Dedifferentiated amniotic fluid mesenchymal stem cell (primary cell): Measurements from ENCODE around the gene MCAT.
"Not testable (repeated sequence)": the region's sequence is repeated elsewhere in the genome, so short reads cannot be mapped to it uniquely, and the experiment has no call there.

Experiments
- DNase-seq: peaks from one replicate; pipeline ENCODE4 v3.0.0-alpha.2; 2016; ENCODE audit errors: extremely low spot score

MCAT gene

DNA sequence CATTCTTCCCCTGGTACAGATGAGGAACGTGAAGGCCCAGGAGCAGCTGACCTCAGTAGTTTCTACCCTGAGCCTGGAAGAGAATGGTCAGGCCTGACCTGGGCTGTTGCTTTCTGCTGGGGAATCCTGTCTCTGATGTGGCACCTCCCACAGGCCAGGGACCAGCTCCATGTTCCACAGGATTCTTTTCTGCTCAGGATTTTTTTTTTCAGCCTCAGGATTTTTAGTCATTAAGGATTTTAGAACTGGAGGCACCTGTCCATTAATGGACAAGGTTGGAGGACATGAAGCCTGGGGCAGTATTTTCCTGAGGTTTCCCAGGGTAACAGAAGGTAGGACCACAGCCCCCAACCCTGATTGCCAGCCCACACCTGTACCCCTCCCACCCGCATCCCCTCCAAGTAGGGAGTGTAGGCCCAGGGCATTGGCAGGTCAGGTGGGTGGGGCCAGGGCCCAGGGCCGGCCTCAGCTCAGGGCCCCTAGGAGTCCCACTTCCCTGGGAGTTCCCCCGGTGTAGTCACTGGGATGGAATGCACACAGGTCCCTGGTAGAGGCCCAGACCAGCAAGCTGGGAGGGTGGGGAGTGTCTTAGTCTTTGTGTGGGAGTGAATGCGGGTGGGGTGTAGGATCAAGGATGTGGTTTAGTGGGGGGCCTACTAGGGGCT, 16.6 kb downstream of the MCAT start:
- DNase-seq: peak; percentile 33

DNA sequence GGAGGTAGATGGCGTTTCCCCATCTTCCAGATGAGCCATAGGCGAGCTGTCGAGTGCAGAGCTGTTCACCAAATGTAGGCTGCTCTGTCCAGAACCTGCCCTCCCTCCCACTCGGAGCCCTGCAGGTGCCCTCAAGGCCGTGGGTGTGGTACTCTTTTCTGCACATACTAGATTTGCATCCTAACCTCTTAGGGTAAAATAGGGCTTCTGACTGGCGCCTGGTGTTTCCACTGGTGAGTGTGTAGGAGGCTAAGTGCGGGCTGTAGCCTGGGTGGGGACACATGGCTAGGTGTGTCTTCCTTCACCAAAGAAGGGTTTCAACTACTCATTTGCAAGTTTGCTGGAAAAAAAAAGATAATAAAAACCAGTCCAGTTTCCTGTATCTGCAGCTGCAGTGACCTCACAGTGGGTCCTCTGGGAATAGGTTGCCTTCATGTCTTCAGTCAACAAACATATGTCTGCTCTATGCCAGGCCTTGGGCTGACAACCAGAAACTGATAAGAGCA, 24.2 kb downstream of the MCAT start:
- no peak for DNase-seq

DNA sequence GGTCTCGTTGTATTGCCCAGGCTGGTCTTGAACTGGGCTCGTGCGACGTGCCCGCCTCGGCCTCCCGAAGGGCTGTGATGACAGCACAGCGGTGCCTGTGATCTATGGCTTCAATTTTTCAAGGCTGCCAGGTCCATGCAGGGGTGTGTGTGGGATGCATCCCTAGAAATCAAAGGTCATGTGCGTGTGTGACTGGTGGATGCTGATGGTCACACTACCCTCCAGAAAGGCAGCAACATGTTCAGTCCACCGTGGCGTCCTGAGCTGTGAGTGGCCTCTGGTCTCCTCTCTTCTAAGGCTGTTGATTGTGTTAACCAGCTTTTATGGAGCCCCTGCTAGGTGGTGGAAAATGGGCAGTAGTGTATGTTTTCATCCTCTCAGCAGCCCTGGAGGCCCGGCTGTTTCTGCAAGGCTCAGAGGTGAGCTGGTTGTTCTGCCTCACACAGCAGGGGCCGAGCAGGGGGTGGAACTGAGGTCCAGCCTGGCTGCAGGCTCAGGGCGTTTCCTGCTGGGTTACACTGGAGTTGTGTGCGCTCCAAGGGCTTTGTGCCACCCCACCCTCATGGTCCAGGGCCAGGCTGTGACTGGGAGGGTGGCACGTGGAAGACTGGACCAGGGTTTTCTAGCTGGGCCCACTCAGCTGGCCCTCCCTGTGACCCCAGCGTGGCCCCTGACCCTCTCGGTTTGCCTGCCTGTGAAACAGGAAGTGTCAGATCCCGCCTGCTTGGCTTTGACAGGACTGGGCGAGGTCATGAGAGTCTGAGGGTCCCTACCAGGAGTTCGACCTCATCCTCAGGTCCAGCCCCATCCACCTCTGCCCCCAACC, 25.0 kb downstream of the MCAT start:
- DNase-seq: no peak

DNA sequence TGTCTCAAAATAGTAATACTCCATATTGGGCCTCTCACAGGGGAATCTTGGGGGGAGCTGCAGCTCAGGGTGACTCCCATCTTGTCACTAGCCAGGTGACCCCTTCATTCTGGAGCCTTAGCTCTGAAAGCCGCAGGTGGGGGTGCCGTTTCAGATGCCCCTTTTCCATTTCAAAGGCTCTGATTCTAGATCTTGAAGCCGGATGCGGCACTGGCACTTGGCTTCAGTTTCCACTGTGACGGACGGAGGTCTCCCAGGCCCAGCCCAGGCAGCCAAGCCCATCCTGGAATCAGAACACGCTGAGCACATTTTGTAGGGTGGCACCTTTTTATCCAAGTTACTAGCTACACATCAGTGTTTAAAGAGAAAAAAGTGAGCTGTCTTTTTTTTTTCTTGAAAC, 26.3 kb downstream of the MCAT start:
- DNase-seq: no peak

DNA sequence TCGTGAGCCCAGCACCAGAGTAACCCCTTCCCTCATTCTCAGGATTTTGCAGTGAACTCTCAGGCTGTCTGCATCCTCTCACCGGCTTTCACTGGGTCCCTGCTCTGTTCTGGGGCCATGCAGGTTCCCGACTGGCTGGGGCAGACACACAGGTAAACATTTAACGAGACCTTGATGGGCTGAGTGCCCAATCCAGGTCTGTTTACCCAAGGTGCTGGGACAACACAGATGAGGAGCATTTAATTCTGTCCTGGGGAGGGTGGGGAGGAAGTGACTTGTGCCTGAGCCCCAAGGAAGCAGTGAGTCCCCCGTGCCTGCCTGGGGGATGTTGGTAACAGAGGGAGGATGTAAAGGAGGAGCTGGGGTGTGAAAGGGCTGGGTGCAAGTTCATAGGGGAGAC, 28.2 kb downstream of the MCAT start:
- no peak for DNase-seq

DNA sequence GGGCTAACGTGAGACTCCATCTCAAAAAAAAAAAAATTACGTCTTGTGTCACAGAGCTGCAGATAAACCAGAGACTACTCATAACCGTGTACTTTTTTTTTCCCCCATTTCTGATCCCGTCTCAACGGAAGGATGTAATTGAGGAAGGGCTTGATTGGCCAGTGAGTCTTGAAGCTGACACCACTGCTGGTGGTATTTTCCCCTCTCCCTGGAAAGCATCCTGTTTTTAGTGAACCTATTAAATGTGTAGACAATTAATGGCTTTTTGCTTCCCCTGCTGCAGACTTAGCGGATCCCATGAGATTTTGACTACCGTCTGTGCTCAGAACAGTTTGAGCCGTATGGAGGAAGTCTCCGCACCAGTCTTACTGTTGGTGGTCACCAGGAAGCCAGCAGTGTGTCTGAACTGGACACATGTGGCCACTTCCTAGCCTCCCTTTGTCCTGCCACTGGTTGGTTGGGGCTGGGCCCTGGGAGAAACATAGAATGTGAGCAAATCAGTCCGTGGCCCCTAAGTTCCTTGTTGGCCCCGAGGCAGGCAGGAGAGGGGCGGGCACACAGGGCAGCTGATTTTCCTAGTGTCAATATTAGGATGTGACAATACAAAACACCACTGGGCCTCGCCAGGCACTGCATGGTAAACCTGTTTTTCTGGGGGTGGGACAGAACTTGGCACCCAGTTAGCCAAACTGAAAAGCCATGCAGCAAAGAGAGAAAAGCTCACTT, 29.5 kb downstream of the MCAT start:
- DNase-seq: no peak

DNA sequence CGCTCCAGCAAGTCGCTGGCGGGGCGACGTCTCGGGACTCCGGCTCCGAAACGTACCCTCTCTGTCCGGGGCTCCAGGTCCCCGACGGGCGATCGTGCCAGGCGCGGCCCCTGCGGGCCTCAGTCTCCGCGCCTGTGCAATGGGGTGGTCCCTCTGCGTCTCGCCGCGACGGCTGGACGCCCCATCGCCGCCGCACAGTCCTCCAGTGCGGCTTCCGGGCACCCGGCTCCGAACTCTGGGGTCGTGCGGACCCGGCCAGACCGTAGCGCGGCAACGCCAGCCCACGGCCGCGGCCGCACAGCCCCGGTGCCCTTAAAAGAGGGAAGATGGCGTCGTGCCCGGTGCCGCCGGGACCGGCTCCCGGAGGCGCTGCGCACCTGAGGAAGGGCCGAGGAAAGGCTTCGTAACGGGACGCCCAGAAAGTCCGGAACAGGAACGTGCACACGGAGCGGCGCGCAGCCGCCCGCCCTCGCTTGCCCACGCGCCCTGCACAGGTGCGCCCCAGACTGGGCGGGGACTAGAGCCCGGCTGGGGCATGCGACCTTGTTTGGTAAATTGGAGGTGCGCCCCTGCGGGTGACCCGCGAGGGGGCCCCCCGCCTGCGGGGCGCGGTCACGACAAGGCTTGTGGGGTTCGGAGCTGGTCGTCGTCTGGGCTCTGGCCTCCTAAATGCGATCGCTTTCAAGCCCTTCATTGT, 32.1 kb downstream of the MCAT start:
- DNase-seq: no peak

DNA sequence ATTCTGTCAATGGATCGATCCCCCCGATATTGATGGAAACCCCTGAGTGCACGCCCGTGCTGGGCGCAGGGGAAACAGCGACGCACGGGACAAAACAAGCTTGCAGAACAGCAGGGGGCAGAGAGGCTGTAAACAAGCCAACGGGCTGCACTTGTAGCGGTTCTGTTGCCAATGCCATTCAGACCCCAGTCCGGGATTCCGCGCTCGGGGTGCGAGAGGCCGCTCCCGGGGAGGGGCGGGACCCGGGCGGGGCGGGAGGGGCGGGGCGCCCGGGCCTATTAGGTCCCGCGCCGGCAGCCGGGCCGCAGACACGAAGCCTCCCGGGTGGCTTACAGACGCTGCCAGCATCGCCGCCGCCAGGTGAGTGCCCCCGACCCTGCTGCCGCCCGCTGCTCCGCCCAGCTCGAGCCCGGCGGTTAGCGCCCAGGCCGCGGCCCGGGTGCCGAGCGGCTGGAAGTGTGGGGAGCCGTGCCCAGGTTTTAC, 32.7 kb downstream of the MCAT start, which contains the start of gene BIK:
Gene BIK, plus strand, starts transcription at position 307 of the 483 bp plus-strand sequence. CDS start 13,273 bp downstream, outside the sequence.
- no peak for DNase-seq

DNA sequence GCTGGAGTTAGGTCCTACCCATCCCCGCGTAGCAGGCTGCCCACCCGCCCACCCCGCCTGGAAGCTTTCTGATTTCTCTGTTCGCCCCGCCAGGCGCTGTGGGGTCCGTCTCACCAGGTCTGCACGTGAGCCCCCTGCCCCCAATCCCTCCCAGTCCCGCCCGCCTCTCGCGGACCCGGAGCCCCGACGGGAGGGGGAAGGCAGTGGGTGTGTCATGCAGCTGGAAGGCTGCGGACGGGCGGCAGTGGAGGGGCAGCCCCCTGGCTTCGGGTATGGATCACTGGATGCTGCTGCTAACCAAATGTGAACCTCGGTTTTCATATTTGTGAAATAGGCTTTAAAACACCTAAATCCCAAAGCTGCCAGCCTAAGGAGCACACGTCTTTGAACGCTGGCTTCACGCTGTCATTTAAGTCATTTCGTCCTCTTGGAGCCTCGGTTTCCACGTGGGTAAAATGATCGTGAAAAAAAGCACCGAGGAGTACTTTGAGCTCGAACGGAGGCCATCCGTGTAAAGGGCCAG, 33.2 kb downstream of the MCAT start:
- DNase-seq: no peak

DNA sequence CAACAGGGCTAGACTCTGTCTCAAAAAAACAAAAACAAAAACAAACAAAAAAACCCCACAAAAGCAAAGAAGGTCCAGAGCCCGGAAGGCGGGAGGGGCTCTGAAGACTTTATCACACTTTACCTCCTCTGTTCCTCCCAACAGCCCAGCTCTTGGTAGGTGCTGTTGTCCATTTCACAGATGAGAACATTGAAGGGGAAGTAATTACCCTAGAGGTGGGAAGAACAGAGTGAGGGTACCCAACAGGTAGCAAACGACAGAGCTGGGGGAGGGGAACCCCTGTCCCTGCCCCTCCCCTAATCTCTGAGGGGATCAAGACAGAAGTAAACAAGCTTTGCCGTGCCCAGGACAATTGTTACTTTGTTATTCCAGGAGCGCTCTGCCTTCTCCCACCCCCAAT, 33.7 kb downstream of the MCAT start:
- no peak for DNase-seq

DNA sequence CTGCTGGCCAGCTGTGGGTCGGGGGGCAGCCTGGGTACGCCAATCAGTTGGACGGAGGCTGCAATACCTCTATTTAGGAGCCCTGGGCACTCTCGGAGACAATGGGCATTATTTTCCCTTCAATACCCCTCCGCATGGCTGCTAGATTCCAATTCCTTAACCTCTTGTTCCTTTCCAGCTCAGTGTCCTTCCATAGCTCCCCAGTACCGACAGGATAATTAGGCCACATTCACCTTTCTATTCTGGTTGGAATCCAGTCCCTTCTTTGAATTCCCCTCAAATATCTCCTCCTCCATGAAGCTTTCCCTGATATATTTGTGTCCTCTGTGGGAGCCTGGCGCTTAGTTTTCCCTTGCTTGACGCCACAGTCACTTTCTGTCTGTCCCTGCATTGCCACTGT, 36.9 kb downstream of the MCAT start:
- no peak for DNase-seq

DNA sequence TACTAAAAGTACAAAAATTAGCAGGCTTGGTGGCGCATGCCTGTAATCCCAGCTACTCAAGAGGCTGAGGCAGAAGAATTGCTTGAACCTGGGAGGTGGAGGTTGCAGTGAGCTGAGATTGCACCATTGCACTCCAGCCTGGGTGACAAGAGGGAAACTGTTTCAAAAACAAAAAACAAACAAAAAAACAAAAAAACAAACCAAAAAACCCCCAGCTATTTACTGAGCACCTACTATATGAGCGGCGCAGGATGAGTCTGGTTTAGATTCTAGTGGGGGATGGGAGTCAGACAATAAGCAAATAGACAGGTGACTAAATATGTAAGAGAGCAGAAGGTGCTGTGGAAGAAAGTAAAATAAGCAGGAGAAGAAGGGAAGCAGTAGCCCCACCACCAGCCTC, 38.2 kb downstream of the MCAT start:
- not testable (repeated sequence) for DNase-seq

DNA sequence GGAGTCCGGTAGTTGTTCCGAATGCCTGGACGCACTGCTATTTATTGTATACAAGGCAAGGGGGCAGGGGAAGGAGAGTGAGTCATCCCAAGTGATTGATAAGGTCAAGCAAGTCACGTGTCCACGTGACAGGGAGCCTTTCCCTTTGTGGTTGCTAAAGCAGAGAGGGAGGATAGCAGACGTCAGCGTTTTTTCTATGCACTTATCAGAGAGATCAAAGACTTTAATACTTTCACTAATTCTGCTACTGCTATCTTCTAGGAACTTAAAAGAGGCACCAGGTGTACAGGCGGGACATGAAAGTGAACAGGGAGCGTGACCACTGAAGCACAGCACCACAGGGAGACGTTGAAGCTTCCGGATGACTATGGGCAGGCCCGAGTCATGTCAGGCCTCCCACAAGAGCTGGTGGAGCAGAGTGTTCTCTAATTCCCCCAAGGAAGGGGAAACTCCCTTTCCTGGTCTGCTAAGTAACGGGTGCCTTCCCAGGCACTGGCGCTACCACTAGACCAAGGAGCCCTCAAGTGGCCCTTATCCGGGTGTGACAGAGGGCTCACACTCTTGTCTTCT, 39.1 kb downstream of the MCAT start:
- DNase-seq: not testable (repeated sequence)

DNA sequence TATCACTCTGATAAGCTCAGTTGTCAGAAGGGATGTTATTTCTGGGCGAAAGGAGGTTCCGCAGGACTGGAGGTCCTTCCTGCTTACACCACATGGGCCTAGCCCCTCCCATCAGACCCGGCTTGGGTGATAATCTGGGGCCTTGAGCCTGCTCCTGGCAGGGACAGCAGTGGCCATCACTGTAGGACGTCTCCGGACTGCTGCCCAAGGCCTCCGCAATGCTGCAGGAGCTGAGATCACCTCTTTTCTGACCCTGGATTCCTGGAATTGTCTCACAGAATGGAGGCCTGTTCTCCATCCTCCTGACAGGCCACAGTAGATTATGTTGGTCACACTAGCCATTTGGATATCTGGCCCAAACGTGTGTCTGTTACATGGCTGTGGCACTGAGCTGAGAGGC, 41.9 kb downstream of the MCAT start:
- no peak for DNase-seq

DNA sequence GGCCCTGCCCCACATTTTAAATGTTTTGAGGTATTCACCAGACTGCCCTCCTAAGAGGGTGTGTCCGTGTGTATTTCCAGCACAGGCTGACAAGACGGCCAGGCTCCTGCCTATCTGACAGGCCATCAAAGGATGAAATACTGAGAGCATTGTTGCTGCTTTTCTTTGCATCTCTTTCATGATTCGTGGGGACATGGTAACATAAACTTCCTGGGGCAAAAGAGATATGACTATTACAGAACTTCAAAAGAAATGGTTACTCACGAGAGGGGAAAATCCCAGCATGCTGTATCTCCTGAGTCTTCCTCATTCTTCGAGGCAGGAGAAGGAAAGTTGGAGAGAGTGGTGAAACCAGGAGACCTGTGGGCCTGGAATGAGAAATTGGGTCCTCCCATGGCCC, 43.0 kb downstream of the MCAT start:
- no peak for DNase-seq

DNA sequence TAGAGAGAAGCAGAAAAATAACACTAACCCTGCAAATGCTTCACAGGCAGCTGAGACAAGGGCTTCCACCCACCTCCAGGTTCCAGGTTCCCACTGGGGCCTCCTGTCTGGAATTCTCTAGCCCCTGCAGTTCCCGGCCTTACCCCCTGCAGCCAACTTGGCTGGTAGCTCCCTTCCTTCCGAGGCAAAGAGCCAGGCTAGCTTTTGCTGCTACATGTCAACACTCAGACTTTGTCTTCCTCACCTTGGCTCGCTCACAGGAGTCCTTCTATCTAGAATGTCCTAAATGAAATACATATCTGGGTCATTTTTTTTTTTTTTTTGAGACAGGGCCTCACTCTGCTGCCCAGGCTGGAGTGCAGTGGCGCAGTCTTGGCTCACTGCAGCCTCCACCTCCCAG, 44.1 kb downstream of the MCAT start:
- DNase-seq: no peak

DNA sequence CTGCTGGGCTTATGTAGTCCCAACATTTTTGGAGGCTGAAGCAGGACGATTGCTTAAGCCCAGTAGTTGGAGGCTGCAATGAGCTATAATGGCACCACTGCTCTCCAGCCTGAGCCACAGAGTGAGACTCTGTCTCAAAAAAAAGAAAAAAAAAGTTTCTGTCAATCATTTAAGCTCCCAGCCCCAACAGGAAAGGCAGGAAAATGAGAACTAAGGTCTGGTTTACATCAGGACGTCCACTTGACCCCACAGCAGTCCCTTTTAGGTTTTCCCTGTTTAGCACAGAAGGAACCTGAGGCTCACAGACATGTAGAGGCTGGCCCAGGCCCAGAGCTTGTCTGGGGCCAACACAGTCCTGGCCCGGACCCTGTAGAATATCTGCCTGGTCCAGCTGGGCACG, 44.8 kb downstream of the MCAT start:
- no peak for DNase-seq

DNA sequence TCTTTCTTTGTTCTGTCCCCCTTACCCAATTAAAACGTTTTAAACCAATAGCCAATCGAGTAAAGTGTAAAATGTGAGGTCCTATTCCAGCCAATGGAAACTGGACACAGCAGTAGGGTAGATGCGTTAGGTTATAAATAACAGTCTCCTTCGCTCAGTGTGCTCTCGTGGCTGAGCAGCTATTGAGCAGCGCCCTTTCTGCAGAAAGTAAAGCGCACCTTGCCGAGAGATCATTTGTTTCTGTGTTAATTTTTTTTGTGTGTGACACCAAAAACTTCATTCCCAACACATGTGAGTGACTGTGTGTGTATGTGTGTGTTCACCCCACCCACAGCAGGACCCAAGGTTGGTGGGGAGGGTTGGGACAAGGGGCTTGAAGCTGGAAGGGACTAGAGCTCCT, 46.8 kb downstream of the MCAT start:
- DNase-seq: no peak

DNA sequence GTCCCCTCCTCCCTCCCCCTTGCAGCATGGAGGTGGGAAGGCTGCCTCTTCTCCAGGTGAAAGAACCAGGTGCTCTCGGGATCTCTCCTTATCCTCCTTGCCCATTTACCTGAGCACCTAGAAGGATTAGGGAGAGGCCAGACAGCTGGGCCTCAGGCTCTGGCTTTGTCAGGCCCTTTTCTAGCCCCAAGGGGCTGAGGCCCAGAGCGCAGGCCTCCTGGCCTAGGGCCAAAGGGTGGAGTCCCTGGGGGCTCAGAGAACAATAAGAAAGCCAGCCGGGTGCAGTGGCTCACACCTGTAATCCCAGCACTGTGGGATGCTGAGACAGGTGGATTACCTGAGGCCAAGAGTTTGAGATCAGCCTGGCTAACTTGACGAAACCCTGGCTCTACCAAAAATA, 48.6 kb downstream of the MCAT start:
- no peak for DNase-seq

DNA sequence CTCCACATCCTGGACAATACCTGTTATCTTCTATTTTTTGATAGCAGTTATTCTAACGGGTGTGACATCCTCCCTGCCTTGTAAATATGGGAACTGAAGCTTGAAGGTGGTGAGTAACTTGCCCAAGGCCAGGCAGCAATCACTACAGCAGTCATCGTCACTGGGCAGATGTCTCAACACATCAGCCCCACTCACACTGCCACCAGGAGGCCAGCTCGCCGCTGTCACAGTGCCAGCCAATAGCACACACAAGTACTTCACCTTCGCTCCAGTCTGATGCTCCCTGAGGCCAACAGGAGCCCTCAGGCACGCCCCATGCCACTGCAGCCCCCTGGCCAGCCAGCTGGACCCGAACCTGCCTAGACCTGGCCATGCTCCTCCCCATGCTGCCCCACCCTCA, 49.1 kb downstream of the MCAT start:
- DNase-seq: no peak

DNA sequence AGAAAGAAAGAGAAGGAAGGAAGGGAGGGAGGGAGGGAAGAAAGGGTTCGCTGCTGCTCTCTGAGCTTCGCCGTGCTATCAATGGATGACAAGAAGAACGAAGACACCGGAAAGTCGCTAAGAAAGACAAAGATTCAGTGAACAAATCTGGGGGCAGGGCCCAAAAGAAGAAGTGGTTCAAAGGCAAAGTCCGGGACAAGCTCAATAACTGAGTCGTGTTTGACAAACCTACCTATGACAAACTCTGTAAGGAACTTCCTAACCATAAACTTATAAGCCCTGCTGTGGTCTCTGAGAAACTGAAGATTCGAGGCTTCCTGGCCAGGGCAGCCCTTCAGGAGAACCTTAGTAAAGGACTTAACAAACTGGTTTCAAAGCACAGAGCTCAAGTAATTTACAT, 51.1 kb downstream of the MCAT start:
- DNase-seq: no peak
